GM11168 (cell line): ENCODE data around the gene LRP2BP.
"Not testable (repeated sequence)": the region's sequence is repeated elsewhere in the genome, so short reads cannot be mapped to it uniquely, and the experiment has no call there.

Experiments
- in situ Hi-C: fragments of 300-500 bp; cut with MboI; formaldehyde crosslinking; loops from one replicate; pipeline ENCODE4 v1.12.0; 2022; ENCODE audit warnings: low sequenced_read_pairs; ENCODE audit not compliant: unreplicated experiment

Gene LRP2BP

DNA sequence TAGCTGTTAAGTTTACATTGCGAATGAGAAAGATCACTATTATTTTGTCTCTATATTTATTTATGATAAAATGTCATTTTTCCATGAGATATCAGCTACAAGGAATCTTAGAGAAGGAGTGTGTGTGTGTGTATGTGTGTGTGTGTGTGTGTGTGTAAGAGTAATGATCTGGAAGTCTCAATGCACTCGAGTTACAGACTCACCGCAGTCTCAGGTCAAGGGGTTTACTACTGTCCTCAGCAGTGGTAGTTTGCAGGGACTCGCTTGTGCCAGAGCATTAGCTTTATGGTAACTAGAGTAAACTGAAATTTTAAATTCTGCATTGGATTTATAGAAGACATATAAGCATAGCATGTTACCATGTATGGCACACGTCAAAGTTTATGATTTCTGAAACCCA is 30.8 kb downstream of the LRP2BP start:
- in situ Hi-C loops: no loop called here

DNA sequence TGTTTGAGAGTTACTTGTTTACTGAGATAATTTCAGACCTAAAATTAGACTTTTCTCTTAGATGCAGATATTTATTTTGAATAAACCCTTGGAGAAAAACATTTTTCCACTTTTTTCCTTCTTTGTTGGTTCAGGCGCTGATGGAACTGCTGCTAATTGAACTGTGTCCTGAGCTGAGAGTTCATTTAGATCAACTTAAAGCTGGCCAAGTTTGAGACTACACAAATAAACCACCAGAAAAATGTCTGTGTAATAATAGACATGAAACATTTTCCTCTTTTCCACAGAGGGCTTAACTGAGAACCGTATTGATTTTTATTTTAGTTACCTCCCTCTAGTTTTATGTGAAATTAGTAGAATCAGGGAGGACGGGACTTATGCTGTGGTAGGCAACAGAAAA is 32.5 kb downstream of the LRP2BP start:
- in situ Hi-C loops: no loop called here

DNA sequence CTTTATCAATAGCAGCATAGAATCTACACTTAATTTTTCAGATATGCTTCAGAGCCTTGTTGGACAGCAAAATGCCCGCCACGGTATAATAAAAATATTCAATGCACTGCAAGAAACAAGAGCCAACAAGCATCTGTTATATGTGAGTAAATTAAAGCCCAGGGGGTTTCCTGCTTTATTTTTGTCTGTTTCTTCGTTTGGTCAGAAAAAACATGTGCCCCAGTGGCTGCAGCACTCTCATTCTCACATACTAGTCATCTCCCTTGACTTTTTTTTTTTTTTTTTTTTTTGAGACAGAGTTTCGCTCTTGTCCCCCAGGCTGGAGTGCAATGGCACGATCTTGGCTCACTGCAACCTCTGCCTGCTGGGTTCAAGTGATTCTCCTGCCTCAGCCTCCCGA is 33.2 kb downstream of the LRP2BP start:
- in situ Hi-C loops: not testable (repeated sequence)

DNA sequence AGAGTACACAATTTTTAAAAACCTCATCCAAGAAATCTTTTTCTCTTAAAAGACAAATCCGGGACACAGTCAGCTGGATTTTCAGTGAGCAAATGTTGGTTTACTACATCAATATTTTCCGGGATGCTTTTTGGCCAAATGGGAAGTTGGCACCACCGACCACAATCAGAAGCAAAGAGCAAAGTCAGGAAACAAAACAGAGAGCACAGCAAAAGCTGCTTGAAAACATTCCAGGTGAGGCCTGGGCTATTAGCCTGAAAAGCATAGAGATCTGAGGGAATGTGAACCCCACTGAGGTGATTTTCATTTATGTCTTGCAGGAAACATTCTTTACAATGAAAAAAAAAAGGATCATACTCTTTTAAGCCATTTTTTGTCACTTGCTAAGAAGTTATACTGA is 33.9 kb downstream of the LRP2BP start:
- in situ Hi-C loops: no loop called here

DNA sequence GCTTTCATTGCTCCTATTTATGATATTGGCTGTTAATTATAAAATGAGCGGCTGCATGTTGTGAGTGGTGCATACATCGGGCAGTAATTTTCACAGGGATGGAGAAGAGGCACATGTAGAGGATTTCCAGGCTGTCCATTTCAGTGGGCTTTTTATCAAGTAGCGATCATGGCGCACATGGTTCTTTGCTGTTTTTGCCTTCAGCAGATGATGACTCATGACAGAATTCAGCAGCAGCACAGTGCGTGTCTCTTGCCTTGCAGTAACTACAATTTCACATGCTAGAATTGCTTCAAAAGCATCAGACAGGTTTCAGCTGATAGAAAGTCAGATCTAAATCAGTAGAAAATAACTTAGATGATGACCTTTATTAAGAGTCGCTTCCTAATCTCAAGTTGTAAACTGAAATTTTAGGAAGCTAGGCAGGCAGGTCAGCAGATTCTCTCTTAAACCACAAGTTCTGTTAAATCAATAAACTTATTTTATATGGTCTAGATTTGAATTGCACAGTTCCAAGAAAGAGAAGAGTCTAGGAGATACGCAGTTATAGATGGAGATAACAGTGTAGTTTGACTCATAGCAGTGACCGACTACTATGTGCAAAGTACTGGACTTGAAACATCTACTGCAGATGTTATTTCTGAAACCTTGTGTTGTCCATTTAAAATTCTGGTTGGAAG is 35.8 kb downstream of the LRP2BP start:
- in situ Hi-C loops: no loop called here

DNA sequence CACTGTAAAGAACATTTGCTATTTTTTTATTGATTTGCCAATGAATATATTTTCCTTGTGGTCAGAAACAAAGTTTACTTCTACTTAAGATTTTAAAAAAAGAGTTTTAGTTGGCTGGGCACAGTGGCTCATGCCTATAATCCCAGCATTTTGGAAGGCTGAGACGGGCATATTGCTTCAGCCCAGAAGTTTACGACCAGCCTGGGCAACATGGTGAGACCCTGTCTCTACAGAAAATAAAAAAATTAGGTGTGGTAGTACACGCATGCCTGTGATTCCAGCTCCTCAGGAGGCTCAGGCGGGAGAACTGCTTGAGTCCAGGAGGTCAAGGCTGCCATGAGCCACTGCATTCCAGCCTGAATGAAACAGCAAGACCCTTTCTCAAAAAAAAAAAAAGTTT is 36.8 kb downstream of the LRP2BP start:
- in situ Hi-C loops: no loop called here

DNA sequence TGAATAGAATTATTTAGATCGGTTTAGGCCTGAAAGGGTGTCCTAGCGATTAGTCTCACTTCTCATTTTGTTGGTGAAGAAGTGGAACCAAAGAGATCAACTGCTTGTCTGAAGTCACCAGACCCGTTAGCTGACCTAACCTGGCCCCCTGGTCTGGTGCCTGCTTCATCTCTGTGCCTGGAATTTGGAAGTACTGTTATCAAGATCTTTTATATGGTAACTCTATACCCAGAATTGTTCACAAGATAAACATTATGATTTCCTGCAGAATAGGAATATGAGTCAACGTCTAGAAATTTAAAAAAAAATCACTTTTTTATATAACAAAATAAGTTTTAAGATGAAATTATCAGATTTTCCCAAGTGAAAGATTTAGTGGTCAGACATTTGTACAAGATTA is 37.2 kb downstream of the LRP2BP start:
- in situ Hi-C loops: no loop called here

DNA sequence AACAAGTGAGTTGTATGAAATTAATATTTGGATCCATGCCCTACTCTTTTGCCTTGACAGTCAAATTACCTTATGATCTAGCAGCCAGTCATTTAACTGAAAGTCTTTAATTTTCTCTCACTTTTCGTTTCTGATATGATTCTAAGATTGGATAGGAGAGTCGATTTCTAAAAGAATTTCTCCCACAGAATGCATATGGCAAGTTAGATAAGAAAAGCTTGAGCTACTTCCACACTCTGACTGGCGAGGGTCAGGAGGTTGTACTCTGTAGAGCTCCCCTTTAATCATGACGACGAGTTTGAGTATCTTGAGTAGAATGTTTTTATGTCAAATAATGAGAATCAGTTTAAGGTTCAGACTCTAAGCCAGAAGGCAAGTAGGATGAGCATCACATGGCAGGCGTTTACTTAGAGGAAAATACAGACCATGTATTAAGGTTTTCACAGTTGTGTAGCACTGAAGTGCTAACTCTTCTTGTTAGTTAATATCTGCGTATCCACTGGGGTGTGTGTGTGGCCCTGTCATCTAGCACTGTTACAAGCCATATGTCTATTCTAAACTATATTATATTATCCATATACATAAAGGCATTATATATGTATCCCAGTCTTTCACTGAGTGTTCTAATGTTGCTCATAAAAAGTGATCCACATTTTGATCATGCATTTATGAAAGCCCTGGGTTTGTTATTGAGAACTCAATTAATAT is 37.8 kb downstream of the LRP2BP start:
- in situ Hi-C loops: no loop called here

DNA sequence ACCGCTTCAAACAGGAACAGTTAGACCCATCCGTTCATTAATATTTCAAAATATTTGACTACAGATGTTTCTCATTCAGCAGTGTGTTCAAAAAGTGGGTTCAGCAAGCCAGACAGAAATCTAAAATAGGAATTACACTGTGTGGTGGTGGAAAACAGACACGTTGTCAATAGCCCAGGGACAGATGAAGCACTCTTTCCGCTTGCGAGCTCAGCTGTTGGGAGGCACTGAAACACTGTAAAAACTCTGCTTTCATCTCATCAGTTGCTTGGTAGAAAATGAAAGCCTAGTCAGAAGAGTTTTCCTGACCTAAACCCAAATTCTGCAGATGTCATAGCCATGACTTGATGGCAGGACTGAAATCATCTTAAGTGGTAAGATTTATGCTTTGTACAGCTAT is 38.5 kb downstream of the LRP2BP start:
- in situ Hi-C loops: no loop called here

DNA sequence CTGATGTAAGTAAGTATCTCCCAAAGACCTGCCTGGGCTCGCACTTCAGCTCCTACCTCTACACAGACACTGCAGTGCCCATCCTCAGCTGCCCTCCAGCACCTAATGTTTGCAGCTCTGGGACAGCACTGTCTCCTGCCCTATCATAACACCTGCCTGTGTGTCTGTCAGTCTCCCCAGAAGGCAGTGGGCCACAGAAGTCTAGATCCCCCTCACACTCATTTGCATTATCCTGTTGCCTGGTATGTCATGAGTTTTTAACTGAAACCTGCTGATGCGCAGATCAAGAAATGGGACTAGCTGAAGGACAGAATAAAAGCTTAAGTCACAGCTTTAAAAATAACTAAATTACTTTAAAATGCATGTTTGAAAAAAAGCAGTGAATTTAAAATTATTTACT is 43.0 kb downstream of the LRP2BP start:
- in situ Hi-C loops: no loop called here

DNA sequence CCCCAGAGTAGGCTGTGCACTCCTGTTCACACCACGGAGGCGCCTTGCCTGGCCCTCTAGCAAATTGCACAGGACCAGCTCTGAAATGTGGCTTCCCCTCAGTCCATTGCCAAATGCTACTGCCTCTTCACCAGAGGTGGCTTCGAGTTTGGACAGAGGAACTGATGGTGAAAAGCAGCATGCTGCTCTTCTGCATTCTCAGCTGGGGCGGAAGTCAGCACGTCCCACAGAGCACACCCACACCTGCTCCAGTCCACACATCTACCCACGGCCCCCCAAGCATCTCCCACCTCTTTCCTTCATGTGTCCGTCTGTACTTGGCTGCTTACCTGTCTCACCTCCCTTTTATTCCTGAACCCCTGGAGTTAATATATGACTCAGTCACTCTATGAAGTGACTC is 43.5 kb downstream of the LRP2BP start:
- in situ Hi-C loops: no loop called here

DNA sequence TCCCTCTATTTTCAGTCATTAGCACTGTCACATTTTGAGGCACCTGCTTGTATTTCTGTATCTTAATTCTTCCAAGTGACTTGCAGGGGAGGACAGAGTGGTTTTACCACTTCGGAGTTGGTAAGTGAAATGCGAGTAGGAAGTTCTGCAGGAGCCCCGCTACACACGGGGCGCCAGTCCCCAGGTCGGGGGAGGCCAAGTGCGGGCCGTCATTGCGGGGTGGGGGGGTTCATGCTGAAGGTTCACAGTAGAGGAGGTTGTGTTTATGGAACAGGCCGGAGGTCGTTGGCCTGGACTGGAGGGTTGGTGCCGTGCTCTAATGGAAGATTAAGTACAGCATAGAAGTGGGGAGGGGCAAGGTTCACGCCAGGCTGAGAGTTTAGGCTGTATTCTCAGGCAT is 44.0 kb downstream of the LRP2BP start:
- in situ Hi-C loops: no loop called here

DNA sequence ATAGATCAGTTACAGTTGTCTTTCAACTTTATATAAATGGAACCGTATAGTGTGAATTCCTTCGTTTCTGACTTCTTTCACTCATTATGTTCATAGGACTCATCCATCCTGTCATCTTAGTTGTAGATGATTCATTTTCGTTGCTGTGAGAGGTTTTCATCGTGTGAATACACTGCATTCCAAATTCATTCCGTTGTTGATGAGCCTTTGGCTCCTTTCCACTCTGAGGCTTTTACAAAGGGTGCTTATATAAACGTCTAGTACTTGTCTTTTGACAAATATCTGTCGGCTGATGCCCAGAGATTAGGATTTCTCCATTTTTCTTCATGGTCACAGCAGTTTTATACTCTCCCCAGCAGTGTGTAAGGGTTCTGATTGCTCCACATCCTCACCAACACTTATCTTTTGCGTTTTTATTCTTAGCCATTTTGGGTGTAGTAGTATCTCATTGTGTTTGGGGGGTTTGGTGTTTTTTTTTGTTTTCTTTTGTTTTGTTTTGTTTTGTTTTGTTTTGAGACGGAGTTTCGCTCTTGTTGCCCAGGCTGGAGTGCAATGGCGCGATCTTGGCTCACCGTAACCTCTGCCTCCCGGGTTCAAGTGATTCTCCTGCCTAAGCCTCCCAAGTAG is 48.6 kb downstream of the LRP2BP start:
- in situ Hi-C loops: no loop called here

DNA sequence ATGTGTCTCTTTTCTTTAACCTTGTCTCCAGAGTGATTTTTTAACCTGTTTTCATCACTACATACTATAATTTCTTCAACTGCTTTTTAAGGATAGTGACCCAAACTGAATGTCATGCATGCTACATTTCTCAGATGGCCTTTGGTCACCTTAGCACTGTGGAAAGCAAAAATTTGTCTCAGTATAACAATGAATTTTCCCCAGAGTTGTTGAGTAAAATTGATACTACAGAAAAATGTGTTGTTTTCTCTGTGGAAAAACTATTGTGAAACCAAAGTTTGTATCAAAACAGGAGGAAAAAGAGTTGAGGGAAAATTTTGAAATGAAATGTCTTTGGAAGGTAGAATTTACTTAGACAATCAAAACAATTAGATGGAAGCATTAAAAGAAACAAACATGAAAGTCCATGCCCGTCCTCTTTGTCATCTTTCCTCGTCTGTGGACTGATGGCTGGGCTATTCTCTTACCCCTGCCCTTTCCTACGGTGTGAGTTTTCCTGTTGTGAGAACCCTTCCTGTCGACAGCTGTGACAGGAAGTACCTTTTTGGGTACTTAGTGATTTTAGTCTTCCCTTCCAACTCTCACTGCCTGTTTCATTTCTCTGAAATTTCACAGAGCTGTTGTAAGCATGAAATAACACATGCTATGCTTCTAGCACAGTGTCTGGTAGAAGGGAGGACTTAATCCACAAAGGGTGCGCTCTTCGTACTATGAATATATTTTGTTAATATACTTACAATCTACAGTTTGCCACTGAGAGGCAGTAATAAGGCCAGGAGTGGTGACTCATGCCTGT is 50.8 kb downstream of the LRP2BP start:
- in situ Hi-C loops: no loop called here

DNA sequence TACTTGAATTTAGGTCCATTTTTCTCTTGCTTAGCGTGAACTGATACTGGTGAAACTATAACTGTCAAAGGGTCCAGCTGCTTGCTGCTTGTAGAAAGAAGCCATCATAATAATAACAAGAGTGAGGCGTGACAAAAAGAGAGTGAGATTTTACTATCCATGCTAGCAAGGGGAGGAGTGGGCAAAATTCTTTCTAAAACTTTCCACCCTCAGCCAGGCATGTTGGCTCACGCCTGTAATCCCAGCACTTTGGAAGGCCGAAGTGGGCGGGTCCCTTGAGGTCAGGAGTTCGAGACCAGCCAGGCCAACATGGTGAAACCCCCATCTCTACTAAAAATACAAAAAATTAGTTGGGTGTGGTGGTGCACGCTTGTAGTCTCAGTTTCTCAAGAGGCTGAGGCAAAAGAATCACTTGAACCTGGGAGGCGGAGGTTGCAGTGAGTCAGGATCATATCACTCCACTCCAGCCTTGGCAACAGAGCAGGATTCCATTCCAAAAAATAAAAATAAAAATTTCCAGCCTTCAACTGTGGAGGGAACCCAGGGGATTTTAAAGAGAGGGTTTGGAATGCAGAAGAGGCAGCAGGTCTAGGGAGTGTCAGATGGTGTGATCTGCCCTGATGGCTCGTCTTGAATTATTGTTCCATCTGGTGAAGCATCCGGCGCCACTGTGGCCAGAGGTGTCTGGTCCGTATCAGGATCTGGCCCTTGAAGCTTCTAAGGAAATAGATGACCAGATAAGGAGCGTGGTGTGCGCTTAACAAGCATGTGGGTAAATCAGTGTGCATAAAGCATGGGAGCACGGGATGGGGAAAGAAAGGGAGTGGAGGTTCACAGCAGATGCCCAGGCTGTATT is 51.8 kb downstream of the LRP2BP start:
- in situ Hi-C loops: no loop called here

DNA sequence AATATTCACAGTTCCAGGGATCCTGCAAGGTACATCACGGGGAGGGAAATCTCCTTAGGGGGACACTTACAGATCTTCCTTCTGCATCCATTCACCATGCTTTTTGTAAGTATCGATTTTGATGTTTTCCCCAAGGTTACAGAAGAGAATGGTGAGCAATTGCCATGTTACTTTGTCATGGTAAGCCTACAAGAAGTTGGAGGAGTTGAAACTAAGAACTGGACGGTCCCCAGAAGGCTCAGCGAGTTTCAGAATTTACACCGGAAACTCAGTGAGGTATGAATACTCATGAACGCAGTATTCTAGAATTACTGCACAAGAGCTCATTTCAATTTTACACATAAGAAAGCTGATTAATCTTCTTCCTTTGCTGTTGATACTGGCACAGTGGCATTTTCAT is 53.9 kb downstream of the LRP2BP start:
- in situ Hi-C loops: no loop called here

DNA sequence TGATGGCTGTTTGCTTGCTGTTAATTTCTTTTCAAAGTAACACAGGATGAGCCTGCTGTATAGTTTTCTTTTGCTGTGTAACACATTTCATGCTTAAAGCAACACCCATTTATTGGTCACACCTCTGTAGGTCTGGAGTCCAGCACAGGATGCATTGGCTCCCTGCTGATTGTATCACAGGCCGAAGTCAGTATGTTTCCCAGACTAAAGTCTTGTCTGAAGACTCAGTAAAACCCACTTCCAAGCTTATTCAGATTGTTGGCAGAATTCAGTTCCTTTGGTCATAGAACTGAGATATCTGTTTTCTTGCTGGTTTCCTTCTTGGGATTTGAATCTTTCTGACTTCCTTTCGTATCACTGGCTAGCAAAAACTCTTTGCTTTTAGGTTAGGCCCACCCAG is 54.3 kb downstream of the LRP2BP start:
- in situ Hi-C loops: no loop called here

DNA sequence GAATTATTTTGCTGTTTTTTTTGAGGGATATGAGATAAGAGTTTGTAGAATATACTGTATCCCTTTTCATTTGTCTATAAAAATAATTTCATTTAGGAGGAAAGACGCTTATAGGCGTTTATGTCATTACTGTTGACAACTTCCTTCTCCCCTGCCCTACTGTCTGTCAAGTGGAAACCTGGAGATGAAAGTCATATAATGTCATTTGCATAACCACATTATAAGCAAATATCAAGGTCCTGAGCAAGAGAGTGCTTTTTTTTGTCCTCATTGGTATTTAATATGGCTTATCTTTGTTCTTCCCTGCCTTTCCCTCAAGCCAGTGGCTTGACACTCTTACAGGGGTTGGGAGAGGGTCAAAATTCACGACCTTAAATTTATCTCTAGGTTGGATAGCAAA is 55.8 kb downstream of the LRP2BP start:
- in situ Hi-C loops: no loop called here

DNA sequence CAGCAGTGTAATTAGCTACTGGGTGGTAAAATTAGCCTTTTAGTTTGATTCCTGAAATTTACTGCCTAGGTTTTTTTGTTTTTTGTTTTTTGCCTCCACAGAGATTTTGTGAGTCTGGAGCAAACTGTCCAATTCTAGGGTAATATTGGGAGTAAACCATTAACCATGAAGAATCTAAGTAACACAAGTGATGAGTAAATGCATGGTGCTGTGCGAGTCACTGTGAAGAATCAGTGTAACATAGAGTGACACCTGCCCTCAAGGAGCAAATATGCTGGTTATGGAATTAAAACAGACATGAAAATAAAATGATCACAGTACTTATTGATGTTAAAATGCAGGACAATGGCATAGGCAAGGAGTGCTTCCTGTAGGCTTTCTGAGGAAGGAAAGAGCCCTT is 60.1 kb downstream of the LRP2BP start:
- in situ Hi-C loops: no loop called here

DNA sequence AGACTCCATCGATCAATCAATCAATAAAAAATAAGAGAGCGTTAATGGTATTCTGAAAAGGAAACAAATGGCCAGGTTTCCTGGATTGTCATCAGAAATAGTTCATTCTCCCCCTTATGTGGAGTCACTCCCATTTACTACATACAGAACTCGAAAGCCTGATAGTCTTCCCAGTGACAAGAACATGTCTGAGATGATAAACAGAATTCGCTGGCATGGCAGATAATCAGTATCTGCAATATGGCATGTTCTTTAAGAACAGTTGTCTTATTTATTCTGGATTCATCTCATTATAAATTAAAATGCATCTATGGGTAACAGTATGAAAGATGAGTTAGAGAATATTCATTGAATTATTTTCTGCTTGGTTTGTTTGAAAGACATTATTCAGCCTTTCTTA is 61.4 kb downstream of the LRP2BP start:
- in situ Hi-C loops: no loop called here
